Activated naive CD4-positive, alpha-beta T cell treated with anti-CD3 and anti-CD28 coated beads, Interleukin-2, amount 10 ng/mL, durations not matched to agents 7 days and 5 days (primary cell): ENCODE data around the gene PTGES2.

Experiments
- CTCF ChIA-PET: fragments of 350-600 bp; sonication (Branson Sonifier 250); formaldehyde crosslinking; loops from one replicate; lab custom pipeline; 2021; ENCODE audit warnings: antibody characterized with exemption; lab: Charles Lee
- DNase-seq: peaks from one replicate; pipeline ENCODE4 v3.0.0-alpha.2; 2020
- H3K27ac Mint-ChIP-seq: one replicate; pipeline ENCODE4 v1.8.0; 2021; ENCODE audit warnings: mild to moderate bottlenecking, moderate library complexity, mixed read lengths
- H3K27me3 Mint-ChIP-seq: one replicate; pipeline ENCODE4 v1.8.0; 2021; ENCODE audit warnings: mild to moderate bottlenecking, mixed read lengths
- H3K36me3 Mint-ChIP-seq: one replicate; pipeline ENCODE4 v1.8.0; 2021; ENCODE audit warnings: mixed read lengths
- H3K4me1 Mint-ChIP-seq: one replicate; pipeline ENCODE4 v1.8.0; 2021; ENCODE audit warnings: mixed read lengths
- H3K4me3 Mint-ChIP-seq: one replicate; pipeline ENCODE4 v1.8.0; 2021; ENCODE audit warnings: mild to moderate bottlenecking, moderate library complexity, mixed read lengths
- H3K9me3 Mint-ChIP-seq: one replicate; pipeline ENCODE4 v1.8.0; 2021; ENCODE audit warnings: mixed read lengths

Gene PTGES2

DNA sequence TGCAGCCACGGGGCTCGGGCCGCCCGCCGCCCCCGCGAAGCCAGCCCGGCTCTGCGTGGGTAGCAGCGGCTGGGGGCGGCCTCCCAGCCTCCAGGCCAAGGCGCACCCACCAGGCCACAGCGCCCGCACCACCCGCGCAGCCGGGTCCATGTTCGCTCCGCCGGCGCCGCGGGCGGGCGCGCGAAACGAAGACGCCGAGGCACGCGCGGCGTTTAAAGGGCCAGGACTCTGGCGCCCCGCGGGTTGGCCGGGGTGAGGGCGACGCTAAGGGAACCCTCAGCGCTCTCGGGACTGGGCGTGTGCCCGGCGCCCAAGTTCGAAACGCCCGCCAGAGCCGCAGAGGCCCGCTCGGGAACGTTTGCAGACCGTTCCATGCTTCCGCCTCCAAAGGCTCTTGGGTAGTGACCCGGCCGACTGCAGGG is at the start of gene PTGES2:
Gene PTGES2 (minus strand): TSS at position 162 of the 422 bp plus-strand sequence. CDS start 12 bp downstream, at position 150.
- peak within 1 kb of the TSS; percentile 97 for H3K4me3 Mint-ChIP-seq
- peaks cover 21% of the 10 kb centered on the region for H3K36me3 Mint-ChIP-seq
- H3K4me1 Mint-ChIP-seq = peaks cover 34% of the 10 kb centered on the region
- H3K27ac Mint-ChIP-seq = peak within 1 kb of the TSS; percentile 99
- CTCF ChIA-PET = interaction anchor here (1.1 kb wide), 1 partner anchor 10 kb away, joined by 4 read pairs; no protein-coding TSS in a partner anchor
- no peaks in the 10 kb centered on the region for H3K9me3 Mint-ChIP-seq
- H3K27me3 Mint-ChIP-seq = peaks cover 25% of the 10 kb centered on the region
- DNase-seq = peak; percentile 83

DNA sequence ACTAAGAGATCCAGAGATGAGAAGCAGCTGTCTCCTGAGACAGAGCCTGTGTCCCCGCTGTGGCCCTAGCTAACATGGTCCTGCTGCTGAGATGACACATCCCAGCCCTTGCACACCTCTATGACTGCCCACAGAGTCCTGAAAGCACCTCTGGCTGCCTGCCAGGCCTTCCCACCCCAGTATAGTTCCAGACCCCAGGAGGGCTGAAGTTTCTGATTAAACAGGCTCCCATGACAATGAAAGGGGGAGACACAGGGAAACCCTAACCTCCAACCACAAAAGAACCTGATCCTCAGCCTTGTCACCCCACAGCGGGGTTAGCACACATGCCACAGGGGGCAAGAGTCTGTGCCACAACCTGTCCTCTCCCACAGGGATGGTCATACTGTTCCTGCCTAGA is 48.2 kb upstream of the PTGES2 start:
- Mint-ChIP-seq H3K27ac (no peak overlapping the region), H3K4me1 (no peaks in the 10 kb centered on the region), H3K36me3 (peaks cover 38% of the 10 kb centered on the region), H3K27me3 (no peaks in the 10 kb centered on the region), H3K4me3 (no peak overlapping the region), H3K9me3 (peaks cover 11% of the 10 kb centered on the region)
- CTCF ChIA-PET = interaction anchor here (1.0 to 1.5 kb wide), 3 partner anchors 8 to 186 kb away, joined by 3 to 4 read pairs (median 4); no protein-coding TSS in a partner anchor
- no peak for DNase-seq

DNA sequence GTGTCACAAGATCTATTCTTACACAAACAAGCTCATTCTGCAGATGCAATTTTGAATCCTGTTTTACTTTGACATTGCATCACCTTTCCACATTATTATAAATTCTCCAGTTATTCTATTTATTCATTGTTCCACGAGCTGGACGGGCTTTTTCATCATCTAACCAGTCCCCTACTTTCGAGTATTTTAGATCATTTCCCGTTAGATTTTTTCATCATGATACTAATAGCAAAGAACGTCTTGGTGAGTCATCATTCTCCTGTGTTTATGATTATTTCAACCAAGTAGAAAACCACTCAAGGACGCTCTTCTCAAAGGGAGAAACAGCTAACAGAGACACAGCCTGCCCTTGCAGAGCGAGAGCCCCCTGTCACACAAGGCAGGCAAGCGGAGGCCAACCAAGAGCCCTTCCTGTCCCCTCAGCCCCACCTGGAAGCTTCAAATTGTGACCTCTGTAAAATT is 47.6 kb upstream of the PTGES2 start:
- CTCF ChIA-PET = interaction anchor here (1.0 to 1.5 kb wide), 3 partner anchors 9 to 187 kb away, joined by 3 to 4 read pairs (median 4); no protein-coding TSS in a partner anchor
- no peaks in the 10 kb centered on the region for H3K27me3 Mint-ChIP-seq
- H3K36me3 Mint-ChIP-seq = peaks cover 33% of the 10 kb centered on the region
- peaks cover 9% of the 10 kb centered on the region for H3K9me3 Mint-ChIP-seq
- no peak overlapping the region for H3K27ac Mint-ChIP-seq
- no peak overlapping the region for H3K4me3 Mint-ChIP-seq
- H3K4me1 Mint-ChIP-seq = no peaks in the 10 kb centered on the region
- DNase-seq = no peak

DNA sequence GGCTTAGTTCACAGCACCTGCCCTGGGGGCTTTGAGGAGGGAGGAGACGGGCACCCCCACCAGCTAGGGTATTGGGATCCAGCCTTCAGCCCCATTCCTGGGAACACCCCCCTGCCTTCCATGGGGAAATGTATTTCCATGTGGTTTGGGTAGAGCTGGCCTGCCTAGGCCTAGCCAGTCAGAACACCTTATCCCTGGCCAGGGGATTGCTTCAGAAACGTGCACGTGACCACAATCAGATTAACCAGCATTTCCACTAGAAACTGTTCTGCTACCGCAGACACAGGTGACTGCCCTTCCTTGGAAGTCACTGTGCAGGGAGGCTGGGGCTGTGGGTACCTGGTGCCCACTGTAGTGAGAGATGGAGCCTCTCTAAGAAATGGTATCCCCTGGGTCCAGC is 46.5 kb upstream of the PTGES2 start:
- no peak overlapping the region for H3K4me3 Mint-ChIP-seq
- peaks cover 29% of the 10 kb centered on the region for H3K36me3 Mint-ChIP-seq
- H3K27me3 Mint-ChIP-seq = no peaks in the 10 kb centered on the region
- H3K4me1 Mint-ChIP-seq = no peaks in the 10 kb centered on the region
- DNase-seq = no peak
- CTCF ChIA-PET = interaction anchor here (0.6 to 1.5 kb wide), 2 partner anchors 56 to 243 kb away, joined by 4 to 5 read pairs; partner anchors contain the start of gene PIP5KL1
- H3K27ac Mint-ChIP-seq = no peak overlapping the region
- H3K9me3 Mint-ChIP-seq = peaks cover 4% of the 10 kb centered on the region

DNA sequence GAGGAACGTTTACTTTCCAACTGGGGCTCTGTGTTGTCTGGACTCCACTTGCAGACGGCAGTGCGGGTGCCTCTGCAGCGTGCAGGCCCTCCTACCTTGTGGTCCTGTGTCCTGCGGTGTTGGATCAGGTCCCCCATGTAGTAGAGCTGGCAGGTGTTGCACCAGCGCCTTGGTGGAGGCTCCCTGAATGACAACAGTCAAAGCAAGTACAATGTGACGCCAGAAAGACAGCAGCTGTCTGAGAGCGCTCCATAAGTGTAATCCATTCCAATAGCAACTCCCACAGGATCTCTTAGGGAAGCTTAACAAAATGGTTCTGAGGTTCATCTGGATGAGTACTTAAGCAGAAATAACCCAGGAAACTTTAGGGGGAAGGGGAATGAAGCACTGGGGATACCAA is 42.4 kb upstream of the PTGES2 start:
- Mint-ChIP-seq H3K27me3 (no peaks in the 10 kb centered on the region), H3K36me3 (peaks cover 25% of the 10 kb centered on the region), H3K27ac (no peak overlapping the region), H3K4me3 (no peak overlapping the region), H3K4me1 (no peaks in the 10 kb centered on the region), H3K9me3 (no peaks in the 10 kb centered on the region)
- DNase-seq = no peak
- CTCF ChIA-PET = no interaction called here

DNA sequence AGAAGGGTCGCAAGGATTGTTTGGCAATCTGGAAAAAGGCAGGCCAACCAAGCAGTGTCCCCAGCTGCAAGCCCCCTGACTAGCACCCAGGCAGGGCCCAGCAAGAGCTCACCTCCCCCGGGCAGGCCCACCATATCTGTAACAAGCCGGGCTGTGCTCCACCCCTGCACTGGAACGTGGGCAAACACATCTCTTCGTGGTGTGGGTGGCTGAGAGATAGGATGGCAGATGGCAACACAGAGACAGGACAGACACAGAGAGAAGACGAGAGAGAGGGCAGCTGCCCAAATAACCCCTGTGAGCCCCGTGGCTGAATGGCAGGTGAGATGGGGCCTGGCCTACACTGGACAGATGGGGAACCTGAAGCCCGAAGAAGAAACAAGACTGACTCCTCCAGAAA is 42.0 kb upstream of the PTGES2 start:
- no peaks in the 10 kb centered on the region for H3K27me3 Mint-ChIP-seq
- no peak overlapping the region for H3K4me3 Mint-ChIP-seq
- DNase-seq = no peak
- CTCF ChIA-PET = no interaction called here
- H3K9me3 Mint-ChIP-seq = no peaks in the 10 kb centered on the region
- H3K4me1 Mint-ChIP-seq = no peaks in the 10 kb centered on the region
- no peak overlapping the region for H3K27ac Mint-ChIP-seq
- peaks cover 24% of the 10 kb centered on the region for H3K36me3 Mint-ChIP-seq

DNA sequence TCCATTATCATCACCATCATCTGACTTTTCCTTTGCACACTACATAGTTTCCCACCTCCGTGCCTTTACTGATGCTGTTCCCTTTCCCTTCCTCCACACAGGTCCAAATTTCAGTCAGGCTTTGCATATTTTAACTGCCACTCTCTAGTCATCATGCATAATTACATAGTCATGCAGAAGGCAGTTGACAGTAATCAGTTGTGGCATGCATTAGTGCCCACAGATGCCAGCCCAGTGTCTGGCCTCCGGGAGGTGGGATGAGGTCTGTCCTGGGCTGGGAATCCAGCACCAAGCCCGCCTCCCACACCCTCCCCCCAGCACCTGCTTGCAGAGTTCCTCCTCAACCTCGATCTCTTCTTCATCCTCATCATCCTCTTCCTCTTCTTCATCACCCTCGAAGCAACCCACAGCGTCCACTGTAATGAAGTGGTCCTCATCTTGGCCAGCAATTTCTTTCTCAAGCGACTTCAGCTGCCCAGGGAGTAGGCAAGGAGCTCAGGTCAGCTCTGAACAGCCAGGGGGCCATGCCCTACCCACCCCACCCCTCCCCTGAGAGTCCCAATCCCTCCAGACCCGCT is 41.3 kb upstream of the PTGES2 start:
- H3K4me1 Mint-ChIP-seq = no peaks in the 10 kb centered on the region
- CTCF ChIA-PET = no interaction called here
- no peaks in the 10 kb centered on the region for H3K9me3 Mint-ChIP-seq
- DNase-seq = no peak
- no peak overlapping the region for H3K4me3 Mint-ChIP-seq
- peaks cover 29% of the 10 kb centered on the region for H3K36me3 Mint-ChIP-seq
- H3K27ac Mint-ChIP-seq = no peak overlapping the region
- H3K27me3 Mint-ChIP-seq = no peaks in the 10 kb centered on the region

DNA sequence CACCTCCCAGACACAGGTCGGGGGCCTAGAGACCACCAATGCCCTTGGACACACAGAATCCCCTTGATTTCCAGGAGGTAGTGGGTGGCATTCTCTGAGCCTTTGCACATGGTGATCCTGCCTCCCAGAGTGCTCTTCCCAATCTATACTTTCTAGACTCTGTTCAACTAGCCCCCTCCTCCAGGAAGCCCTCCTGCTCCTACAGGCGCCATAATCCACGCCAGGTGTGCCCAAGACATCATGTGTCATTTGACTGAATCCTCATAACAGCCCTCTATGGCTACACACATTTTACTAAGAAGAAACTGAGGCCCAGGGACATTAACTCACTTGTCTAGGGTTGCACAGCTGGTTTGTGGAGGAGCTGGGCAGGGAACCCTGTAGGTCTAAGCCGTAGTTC is 39.7 kb upstream of the PTGES2 start:
- no peak for DNase-seq
- no peaks in the 10 kb centered on the region for H3K9me3 Mint-ChIP-seq
- no peak overlapping the region for H3K27ac Mint-ChIP-seq
- peaks cover 35% of the 10 kb centered on the region for H3K36me3 Mint-ChIP-seq
- CTCF ChIA-PET = no interaction called here
- H3K4me3 Mint-ChIP-seq = no peak overlapping the region
- H3K4me1 Mint-ChIP-seq = peaks cover 6% of the 10 kb centered on the region
- no peaks in the 10 kb centered on the region for H3K27me3 Mint-ChIP-seq

DNA sequence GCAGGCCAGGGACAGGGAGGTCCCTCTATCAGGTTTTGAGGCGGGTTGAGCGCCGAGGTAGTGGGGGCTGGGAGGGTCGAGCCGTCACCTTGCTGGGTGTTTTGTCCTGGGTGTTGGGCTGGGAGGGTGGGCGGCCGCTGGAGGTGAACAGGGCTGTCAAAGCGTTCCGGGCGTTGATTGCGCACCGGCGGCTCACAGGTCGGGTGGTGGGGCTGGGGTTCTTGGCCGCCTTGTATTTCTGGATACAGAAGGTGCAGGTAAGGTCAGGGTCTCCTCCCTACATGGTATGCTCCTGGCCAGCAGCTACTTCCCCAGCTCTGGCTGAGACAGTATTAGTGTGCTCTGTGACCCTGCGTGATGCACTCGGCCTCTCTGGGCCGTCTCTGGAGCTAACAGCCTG is 38.6 kb upstream of the PTGES2 start:
- H3K4me1 Mint-ChIP-seq = peaks cover 12% of the 10 kb centered on the region
- CTCF ChIA-PET = no interaction called here
- no peaks in the 10 kb centered on the region for H3K9me3 Mint-ChIP-seq
- no peaks in the 10 kb centered on the region for H3K27me3 Mint-ChIP-seq
- no peak overlapping the region for H3K27ac Mint-ChIP-seq
- H3K4me3 Mint-ChIP-seq = no peak overlapping the region
- no peak for DNase-seq
- H3K36me3 Mint-ChIP-seq = peaks cover 41% of the 10 kb centered on the region

DNA sequence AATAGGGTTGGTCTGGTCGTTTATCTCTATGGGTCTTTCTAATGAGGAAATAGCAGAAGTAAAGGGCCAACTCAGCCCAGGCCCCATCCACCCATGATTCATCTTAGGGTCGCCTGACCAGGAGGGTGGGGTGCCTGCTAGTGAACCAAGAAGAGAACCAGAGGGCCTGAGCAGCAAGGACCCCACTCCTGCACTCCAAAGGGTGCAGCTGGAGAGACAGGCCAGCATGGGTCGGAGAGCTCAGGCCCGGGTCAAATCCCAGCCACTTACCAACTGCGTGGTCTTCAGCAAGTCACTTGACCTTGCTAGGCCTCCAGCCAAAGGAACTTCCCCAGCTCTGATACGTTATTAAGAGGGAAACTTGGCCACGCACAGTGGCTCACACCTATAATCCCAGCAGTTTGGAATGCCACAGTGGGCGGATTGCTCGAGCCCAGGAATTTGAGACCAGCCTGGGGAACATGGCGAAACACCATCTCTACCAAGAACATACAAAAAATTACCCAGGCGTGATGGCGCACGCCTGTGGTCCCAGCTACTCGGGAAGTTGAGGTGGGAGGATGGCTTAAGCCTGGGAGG is 36.9 kb upstream of the PTGES2 start:
- Mint-ChIP-seq H3K27ac (no peak overlapping the region), H3K27me3 (no peaks in the 10 kb centered on the region), H3K4me3 (no peak overlapping the region), H3K36me3 (peaks cover 37% of the 10 kb centered on the region), H3K9me3 (no peaks in the 10 kb centered on the region), H3K4me1 (peaks cover 18% of the 10 kb centered on the region)
- CTCF ChIA-PET = interaction anchor here (0.7 kb wide), 1 partner anchor 40 kb away, joined by 3 read pairs; no protein-coding TSS in a partner anchor
- no peak for DNase-seq

DNA sequence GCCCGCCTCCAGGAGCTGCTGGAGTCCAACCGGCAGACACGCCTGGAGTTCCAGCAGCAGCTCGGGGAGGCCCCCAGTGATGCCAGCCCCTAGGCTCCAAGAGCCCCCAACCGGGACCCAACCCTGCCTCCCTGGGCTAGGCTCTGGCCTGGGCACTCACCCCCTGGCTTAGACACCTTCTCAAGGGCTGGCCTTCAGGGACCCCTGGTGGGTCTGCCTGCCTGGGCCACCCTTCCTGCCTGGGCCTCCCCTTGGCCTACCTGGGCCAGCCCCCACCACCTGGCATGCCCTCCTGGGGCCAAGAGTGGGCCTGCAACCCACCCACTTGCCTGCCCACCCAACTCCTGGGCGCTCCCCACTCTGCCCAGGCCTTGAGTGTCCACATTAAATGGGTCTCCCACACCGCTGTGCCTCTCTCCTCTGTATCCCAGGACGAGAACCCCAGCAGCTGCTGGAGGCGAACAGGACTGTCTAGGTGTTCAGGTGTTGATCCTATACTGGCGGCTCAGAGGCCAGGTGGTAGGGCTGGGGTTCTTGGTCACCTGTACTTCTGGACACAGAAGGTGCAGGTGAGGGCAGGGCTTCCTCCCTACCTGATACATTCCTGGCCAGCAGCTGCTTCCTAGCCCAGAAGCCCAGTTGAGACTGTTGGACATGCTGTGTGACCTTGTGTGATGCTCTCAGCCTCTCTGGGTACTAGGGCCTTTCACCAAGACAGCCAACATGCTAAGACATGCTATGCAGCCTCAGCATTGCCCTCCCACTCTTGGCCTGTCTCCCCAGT is 36.2 kb upstream of the PTGES2 start:
- no peak overlapping the region for H3K27ac Mint-ChIP-seq
- CTCF ChIA-PET = no interaction called here
- H3K4me1 Mint-ChIP-seq = peaks cover 24% of the 10 kb centered on the region
- DNase-seq = no peak
- H3K27me3 Mint-ChIP-seq = no peaks in the 10 kb centered on the region
- H3K36me3 Mint-ChIP-seq = peaks cover 32% of the 10 kb centered on the region
- H3K9me3 Mint-ChIP-seq = no peaks in the 10 kb centered on the region
- no peak overlapping the region for H3K4me3 Mint-ChIP-seq

DNA sequence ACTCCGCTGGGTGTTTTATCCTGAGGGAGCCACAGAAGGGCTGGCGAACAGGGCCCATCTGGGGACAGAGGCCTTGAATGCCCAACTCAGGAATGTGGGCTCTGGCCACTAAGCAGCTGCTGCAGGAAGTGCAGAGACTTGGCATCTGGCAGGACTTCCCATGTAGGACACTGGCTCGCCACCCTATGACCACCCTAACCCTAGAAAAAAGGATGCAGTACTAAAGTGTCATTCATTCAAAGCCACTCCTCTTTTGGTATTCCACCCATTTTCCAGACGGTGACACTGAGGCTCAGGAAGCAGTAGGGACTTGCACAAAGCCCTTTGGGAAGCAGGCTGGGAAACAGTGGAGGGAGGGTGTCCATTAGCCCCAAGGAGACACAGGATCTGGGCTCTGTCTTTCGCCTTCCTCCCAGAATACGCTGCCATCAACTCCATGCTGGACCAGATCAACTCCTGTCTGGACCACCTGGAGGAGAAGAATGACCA is 35.5 kb upstream of the PTGES2 start:
- CTCF ChIA-PET = no interaction called here
- Mint-ChIP-seq H3K36me3 (peaks cover 28% of the 10 kb centered on the region), H3K27me3 (no peaks in the 10 kb centered on the region), H3K27ac (no peak overlapping the region), H3K4me3 (no peak overlapping the region), H3K4me1 (peaks cover 24% of the 10 kb centered on the region), H3K9me3 (no peaks in the 10 kb centered on the region)
- no peak for DNase-seq

DNA sequence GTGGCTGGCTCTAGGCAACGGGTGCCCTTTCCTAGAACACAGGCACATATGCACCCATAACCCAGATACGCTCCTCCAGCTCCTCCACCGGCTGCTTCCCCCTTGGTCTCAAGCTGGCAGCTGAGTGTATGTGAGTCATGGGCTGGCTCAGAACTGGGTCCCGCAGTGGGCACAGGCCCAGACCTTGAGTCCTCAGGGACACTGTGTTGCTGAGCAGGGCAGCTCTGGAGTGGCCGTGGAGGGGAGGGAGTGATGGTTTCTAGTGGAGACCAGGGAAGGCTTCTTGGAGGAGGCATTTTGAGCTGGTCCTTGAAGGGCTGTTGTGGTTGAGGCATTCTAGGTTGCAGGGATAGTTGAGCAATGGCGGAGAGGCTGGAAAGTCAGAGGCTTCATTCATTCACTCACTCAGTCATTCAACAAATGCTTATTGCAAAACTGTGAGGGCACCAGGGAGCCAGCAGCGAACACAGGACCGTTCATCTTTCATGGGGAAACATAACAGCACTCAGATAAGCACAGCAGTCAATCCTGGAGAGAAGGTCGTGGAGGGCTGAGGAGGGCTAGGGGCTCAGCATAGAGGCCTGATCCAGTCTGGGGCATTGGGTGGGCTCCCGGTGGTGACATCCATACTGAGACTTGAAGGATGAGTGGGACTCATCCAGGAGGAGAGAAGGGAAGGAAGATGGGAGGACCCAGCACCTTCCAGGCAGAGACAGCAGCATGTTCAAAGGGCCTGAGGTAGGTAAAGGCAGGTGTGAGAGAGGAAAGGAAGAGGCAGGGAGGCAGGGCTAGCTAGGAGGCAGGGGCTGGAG is 34.9 kb upstream of the PTGES2 start:
- Mint-ChIP-seq H3K9me3 (no peaks in the 10 kb centered on the region), H3K4me1 (peaks cover 24% of the 10 kb centered on the region), H3K27ac (no peak overlapping the region), H3K27me3 (no peaks in the 10 kb centered on the region), H3K36me3 (peaks cover 25% of the 10 kb centered on the region), H3K4me3 (peak overlapping the region; percentile 78)
- no peak for DNase-seq
- CTCF ChIA-PET = interaction anchor here (0.6 to 1.6 kb wide), 2 partner anchors 36 to 179 kb away, joined by 3 read pairs; no protein-coding TSS in a partner anchor
